ENCODE data around the gene CD37.

The CD37 gene

GRCh38 chr19:49383599-49383998 lies 48.4 kb downstream of the CD37 start:
- no peak for DNase-seq

GRCh38 chr19:49387936-49388372 lies 52.7 kb downstream of the CD37 start, which contains the start of gene KASH5:
KASH5 (plus strand) TSS chr19:49388249; CDS start chr19:49390884, 2,635 bp downstream.
- no peak for DNase-seq

- no peak for DNase-seq
These were observed 54.2 kb downstream of the CD37 start for GRCh38 chr19:49389406-49389805.

Measured in AML-193 (cell line).